D721Med (cell line): ENCODE results near the gene NR5A2.

ENCODE experiments used
- DNase-seq: peaks from one replicate; pipeline ENCODE4 v3.0.0; 2011; ENCODE audit warnings: low spot score; ENCODE audit not compliant: insufficient read length
- FAIRE-seq: peaks from 2 replicates; lab custom pipeline; 2011; peaks lifted over from hg19 to GRCh38; lab: Jason Lieb, UNC
- TF ChIP-seq, protein P1 (sequence below): IDR thresholded peaks from 2 replicates; pipeline ENCODE4 v1.5.1; 2012; ENCODE audit warnings: mild to moderate bottlenecking, control low read depth; ENCODE audit not compliant: insufficient read depth; ENCODE audit errors: missing control alignments

The NR5A2 gene

GRCh38 chr1:200226969-200227303 lies 199.4 kb downstream of the NR5A2 start:
- FAIRE-seq (no peak), DNase-seq (no peak)
- TF ChIP-seq, protein P1, sequence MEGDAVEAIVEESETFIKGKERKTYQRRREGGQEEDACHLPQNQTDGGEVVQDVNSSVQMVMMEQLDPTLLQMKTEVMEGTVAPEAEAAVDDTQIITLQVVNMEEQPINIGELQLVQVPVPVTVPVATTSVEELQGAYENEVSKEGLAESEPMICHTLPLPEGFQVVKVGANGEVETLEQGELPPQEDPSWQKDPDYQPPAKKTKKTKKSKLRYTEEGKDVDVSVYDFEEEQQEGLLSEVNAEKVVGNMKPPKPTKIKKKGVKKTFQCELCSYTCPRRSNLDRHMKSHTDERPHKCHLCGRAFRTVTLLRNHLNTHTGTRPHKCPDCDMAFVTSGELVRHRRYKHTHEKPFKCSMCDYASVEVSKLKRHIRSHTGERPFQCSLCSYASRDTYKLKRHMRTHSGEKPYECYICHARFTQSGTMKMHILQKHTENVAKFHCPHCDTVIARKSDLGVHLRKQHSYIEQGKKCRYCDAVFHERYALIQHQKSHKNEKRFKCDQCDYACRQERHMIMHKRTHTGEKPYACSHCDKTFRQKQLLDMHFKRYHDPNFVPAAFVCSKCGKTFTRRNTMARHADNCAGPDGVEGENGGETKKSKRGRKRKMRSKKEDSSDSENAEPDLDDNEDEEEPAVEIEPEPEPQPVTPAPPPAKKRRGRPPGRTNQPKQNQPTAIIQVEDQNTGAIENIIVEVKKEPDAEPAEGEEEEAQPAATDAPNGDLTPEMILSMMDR: no peak
